Ramos (cell line): ENCODE measurements around the gene ACACA.

Source experiments
- in situ Hi-C: fragments of 300-500 bp; cut with MboI; formaldehyde crosslinking; loops from one replicate; pipeline ENCODE4 v1.14.3; 2022; ENCODE audit warnings: low sequenced_read_pairs; ENCODE audit not compliant: unreplicated experiment

The ACACA gene

GRCh38 chr17:37191219-37191618 lies 215.4 kb downstream of the ACACA start:
- in situ Hi-C loops: no loop called here

GRCh38 chr17:37190493-37190892 lies 216.1 kb downstream of the ACACA start:
- in situ Hi-C loops: no loop called here

DNA sequence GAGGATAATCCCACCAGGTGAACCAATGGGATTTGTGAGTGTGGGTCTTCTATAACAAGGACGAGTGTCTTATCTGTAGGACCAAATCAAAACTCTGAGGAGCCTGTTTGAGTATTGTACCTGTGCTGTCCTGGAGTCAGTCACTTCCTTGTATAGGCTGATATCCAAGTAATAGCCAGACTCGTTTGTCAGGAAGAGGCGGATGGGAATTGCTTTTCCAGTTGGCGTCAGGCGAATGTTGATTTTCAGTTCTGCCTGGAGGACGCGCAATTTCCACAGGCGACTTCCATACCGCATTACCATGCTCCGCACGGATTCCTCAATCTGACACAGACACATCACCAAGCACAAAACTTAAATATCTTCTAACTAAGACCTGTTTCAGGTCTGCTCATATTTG lies 218.5 kb downstream of the ACACA start:
- in situ Hi-C loops: no loop called here

DNA sequence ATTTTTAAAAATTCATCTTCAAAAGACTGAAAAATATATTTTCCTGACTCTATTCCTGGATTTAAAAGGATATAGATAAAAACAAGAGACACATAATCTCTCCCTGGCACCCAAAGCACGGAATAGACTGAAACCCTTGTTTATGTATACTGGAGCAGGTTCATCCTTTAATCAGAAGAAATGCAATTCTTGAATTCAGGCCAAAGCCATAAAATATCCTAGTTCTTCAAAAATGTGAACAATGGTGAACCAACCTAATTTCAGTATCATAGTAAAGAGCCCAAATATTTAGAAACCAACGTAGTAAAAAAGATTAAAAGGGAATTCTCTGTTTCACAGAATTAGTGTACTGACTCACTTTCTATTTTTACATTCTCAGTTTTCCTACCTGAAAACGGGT lies 219.4 kb downstream of the ACACA start:
- in situ Hi-C loops: no loop called here

GRCh38 chr17:37182786-37183465 lies 223.7 kb downstream of the ACACA start:
- in situ Hi-C loops: no loop called here

- in situ Hi-C loops: no loop called here
These were observed 226.3 kb downstream of the ACACA start for GRCh38 chr17:37180376-37180775.

DNA sequence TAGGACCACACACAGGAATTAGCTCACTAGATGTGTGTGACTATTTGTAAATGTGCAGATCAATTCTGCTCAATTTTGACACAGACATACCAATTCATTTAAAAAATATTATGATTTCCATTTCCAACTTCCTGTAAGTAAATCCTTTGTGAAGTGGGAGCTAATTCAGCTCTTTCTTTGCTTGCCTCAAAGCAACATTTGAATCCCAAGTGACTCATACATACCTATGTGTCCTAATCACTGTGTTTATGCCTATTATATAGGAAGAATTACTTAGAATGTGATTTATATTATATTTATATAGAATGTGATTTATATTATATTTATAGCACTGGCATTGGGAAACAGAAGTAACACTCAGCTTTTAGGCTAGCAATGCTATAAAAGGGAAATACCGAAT lies 226.7 kb downstream of the ACACA start:
- in situ Hi-C loops: no loop called here

GRCh38 chr17:37177254-37177870 lies 229.3 kb downstream of the ACACA start:
- in situ Hi-C loops: no loop called here

DNA sequence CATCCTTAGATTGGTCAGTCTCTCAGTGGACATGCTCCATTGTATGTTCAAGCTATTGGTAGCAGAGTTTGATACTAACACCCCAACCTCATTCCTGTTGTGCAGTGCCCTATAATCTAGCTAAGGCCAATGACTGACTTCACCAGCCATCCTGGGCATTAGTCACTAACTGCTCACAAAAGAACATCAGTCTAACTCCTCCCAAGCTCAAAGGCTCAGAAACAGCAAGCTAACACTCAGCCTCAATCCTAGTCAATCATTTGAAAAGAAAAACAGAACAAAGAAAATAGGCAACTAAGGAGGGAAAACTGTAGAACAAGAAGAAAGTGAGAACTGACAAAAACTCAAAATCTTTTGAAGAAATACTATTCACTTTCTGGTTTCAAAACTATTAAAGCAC lies 229.9 kb downstream of the ACACA start:
- in situ Hi-C loops: no loop called here

DNA sequence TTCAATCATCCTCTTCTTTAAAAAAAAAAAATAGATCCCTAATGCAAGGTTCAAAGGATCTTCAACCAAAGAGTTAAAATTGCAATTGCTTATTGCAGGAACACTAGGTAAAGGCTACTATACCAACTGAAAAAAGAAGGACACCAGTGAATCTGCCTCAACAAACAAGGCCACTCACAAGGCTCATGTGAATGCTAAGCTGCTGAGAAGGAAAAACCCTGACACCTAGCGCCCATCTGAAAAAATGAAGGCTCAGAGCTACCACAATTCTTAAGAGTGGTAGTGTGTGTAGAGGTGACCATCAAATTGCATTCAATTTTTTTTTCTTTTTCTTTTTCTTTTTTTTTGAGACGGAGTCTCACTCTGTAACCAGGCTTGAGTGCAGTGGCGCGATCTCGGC lies 232.4 kb downstream of the ACACA start:
- in situ Hi-C loops: no loop called here

DNA sequence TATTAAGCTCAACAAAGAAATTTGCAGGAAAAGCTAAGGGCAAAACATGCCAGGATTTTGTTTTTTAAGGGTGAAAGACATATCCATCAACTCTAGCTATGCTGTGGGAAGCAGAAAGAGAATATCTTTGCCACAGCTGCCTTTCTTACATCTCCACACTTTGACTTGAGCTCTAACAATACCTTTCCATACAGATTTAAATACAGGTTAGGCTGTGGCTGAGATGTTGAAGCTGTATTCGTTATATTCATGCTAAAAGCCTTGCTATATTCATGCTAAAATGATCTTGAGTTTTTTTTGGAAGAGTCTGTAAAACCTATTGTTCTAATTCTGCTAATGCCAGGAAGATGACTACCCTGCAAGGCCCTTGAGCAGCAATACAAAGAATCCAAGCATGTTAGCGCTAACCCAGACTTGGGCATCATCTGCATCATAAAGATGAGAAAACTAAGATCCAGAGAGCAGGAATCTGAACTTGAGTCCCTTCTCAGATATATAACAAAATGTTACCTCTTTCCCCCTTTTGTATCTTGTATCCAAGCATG lies 235.7 kb downstream of the ACACA start:
- in situ Hi-C loops: no loop called here

- in situ Hi-C loops: no loop called here
These were observed 237.8 kb downstream of the ACACA start for GRCh38 chr17:37168731-37169353.

- in situ Hi-C loops: no loop called here
These were observed 238.9 kb downstream of the ACACA start for GRCh38 chr17:37167756-37168155.

GRCh38 chr17:37164057-37164456 lies 242.6 kb downstream of the ACACA start:
- in situ Hi-C loops: no loop called here

- in situ Hi-C loops: no loop called here
These were observed 243.8 kb downstream of the ACACA start for GRCh38 chr17:37162800-37163199.

DNA sequence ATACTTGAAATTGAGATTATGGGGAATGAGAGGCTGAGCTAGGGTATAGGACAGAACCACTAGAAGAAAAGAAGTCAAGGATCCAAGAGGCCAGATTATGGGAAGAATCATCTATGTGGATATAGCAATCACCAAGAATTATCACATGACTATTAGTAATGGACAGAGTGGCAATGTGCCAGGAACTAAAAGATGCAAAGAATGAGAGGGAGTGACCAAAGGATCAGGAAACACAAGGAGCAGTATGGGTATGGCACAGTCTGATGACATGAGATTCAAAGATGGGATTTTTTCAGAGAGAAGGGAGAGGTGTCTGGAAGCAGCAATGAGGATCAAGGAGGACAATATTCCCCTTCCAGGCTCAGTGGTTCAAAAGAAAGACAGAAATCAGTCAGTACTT lies 245.7 kb downstream of the ACACA start:
- in situ Hi-C loops: no loop called here

DNA sequence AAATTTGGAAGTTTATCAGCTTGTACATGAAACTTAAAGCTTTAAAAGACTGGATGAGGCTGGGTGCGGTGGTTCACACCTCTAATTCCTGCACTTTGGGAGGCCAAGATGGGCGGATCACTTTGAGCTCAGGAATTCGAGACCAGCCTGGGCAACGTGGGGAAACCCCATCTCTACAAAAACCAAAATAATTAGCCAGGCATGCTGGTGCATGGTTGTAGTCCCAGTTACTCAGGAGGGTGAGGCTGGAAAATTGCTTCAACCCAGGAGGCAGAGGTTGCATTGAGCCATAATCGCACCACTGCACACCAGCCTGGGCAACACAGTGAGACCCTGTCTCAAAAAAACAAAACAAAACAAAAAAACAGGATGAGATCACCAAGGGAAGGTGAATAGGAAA lies 248.3 kb downstream of the ACACA start:
- in situ Hi-C loops: no loop called here

DNA sequence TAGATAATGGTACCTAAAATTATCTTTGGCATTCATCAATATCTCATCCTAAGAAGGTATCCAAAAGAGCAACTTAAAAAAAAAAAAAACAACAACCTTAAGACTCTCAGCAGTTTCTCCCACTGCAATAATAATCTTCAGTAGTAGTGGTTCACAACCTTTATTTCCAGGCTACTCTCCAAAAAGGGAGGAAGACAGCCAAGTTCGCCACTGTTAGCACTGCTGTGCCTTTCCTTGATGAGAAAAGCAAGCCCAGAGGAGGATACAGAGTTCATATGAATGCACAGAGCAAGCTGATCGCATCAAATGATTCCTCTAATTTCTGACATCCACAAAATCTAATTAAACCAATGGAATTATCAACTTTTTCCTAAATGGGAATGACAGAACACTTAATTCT lies 258.5 kb downstream of the ACACA start:
- in situ Hi-C loops: no loop called here

DNA sequence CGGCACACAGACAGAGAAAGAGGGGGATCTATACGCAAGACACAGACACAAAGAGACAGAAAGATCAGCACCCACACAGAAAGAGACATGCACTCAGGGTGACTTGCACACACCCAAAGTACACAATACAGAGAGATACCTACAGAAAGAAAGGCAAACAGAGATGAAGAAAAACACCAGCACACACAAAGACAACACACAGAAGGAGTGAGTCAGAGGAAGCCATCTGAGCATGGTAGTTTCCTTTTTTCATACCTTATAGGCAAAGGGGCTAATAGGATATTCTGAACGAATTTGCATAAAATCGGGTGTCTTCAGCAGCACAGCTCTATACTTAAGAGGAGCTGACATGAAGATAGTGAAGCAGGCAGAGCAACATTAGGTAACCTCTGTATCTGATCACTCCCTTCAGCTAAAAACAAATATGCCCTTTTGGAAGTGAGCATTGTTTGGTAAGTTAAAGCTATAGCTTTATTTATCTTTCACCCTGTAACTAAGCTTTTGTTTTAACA lies 259.3 kb downstream of the ACACA start:
- in situ Hi-C loops: no loop called here

- in situ Hi-C loops: no loop called here
These were observed 260.3 kb downstream of the ACACA start for GRCh38 chr17:37146086-37147064.
